HPDE6-E6E7 (cell line): Measurements from ENCODE around the gene SEC14L6.

ENCODE experiments used
- DNase-seq: peaks from one replicate; pipeline ENCODE4 v3.0.0; 2011; ENCODE audit warnings: missing footprints; ENCODE audit errors: extremely low spot score

Gene SEC14L6

DNA sequence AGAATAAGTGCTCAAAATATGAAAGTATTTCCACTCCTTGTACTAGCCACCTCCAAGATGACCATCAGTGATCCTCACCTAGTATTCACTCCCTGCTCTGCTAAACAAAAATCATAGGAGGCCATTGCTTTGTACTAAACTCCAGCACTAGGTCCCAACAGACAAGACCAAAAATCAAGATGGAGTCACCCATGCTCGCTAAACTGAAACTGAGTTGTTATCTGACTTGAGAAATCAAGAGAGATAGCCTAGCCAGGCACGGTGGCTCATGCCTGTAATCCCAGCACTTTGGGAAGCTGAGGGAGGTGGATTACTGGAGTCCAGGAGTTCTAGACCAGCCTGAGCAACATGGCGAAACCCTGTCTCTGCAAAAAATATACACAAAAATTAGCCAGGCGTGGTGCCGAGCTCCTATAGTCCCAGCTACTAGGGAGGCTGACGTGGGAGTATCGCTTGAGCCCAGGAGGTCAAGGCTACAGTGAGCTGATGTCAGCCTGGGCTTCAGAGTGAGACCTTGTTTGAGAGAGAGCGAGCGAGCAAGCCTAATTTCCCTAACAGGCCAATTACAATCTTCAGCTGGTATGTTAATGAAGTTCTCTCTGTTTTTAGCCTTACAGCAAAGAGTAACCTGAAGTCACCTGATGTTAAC is 9.3 kb downstream of the SEC14L6 start:
- no peak for DNase-seq

DNA sequence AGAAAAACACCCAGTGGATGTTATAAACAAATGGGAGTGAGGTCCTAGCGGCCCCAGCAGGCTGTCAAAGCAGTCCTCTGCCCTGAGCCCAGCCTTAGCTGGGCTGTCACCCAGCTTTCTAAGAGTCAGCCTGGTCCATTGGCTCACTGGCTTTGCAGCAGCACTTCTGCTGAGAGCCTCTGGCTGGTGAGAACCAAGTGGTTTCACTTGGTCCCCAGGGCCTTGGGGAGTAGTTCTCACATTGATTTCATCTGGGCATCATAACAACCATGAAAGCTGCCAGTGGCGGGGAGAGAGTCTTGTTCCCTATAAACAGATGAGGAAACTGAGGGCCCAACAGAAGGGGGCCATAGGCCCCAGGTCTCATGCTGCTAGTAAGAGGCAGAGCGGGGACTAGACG is 11.4 kb downstream of the SEC14L6 start:
- no peak for DNase-seq

DNA sequence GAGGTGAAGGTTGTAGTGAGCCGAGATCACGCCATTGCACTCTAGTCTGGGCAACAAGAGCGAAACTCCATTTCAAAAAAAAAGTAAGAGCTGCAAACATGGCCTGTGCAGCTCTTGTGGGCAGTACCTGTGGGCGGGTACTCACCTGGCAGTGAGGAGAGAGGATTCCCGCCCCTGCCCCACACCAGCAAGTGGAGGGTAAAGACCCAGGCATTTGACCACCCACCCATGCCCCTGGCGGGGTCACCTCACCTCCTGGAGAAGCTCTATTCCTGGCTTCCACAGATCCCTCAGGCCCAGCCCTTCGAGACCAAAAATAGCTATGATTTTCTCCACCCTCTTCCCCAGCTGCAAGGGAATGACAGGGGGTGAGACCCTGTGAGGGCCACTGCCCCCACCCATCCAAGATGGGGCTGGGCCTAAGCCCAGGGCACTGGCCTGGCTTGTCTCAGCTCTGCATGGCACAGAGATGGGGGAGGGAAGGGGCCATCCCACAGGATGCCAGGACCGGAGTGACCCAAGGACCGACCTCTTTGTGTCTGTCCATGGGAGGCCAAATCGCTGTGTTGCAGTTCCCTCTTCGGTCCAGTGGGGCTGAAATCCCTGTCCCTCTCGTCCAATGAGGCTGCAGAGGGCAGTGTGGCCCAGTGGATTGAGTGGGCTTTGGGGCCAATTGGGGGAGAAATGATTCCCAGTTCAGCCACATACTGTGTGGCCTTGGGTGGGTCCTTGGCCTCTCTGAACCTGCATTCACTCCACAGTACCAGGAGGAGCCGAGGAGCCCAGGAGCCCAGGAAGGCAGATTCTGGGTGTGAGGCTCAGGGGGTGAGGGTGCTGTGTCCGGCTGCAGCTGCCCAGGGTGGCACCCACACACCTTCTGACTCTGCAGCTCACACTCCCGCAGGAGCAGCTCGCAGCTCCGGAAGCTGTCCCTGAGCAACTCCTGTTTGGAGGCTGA is 14.6 kb downstream of the SEC14L6 start:
- DNase-seq: no peak

DNA sequence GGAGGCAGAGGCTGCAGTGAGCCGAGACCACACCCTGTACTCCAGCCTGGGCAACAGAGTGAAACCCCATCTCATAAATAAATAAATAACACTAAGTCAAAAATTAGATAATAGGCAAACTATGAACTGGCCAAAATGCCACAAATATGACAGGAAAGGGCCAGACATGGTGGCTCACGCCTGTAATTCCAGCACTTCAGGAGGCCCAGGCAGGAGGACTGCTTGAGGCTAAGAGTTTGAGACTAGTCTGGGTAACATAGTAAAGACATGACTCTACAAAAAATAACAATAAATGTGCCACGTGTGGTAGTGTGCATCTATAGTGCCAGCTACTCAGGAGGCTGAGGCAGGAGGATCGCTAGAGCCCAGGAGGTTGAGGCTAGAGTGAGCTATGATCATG is 19.9 kb downstream of the SEC14L6 start:
- no peak for DNase-seq

DNA sequence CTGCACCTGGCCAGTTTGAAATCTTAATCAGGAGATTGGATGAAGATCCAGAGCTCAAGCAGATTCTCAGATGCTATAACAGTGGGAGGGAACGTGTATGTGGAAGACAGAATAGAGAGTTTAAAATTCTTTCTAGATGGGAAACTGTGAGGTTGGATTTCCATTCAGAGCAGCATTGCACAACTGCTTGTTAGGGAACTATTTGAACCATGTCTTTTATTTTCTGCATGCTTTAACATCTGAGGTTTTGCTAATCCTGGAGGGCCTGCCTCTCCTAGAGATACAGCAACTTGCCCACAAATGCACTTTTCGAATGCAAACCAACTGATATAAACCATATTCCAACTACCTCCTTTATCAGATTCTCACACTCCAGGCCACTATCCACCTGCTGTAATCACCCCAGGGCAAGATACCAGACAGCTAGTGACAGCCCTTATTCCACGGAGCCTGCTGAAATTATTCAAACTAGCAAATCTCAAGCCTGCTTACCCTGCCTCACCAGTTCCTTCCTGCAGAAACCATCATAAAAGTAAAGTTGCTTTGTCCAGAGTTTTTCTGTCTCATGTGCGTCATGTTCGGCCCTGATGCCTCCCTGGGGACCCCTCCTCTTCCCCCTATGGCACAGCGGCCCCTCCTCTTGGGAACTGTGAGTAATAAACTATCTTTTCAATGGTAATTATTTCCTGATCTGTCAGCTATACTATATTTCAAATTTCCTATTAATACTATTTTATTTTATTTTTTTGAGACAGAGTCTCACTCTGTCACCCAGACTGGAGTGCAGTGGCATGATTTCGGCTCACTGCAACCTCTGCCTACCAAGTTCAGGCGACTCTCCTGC is 22.7 kb downstream of the SEC14L6 start:
- DNase-seq: no peak

DNA sequence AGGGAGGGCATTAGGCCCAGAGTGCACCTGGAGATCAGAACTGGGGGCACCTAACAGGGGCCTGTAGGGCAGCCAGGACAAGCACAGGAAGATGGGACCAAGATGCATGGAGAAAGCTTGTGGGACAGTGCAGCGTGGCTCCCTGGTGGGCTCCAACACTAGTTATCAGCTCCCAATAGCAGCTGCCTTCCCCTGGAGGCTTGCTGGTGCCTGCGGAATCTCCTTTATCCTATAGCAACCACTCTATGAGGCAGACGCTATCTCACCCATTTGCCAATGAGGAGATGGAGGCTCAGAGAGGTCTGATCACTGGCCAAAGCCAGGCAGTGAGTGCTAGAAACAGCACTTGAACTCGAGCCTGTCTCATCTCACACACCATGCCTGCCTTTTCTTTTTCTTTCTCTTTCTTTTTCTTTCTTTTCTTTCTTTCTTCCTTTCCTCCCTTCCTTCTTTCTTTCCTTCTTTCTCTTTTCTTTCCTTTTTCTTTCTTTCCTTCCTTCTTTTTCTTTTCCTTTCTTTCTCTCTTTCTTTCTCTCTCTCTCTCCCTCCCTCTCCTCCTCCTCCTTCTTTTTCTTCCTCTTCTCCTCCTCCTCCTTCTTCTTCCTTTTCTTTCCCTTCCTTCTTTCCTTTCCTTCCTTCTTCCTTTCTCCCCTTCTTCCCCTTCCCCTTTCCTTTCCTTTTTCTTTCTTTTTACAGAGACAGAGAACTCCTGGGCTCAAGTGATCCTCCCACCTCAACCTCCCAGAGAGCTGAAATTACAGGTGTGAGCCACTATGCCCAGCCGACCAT is 25.0 kb downstream of the SEC14L6 start:
- no peak for DNase-seq

DNA sequence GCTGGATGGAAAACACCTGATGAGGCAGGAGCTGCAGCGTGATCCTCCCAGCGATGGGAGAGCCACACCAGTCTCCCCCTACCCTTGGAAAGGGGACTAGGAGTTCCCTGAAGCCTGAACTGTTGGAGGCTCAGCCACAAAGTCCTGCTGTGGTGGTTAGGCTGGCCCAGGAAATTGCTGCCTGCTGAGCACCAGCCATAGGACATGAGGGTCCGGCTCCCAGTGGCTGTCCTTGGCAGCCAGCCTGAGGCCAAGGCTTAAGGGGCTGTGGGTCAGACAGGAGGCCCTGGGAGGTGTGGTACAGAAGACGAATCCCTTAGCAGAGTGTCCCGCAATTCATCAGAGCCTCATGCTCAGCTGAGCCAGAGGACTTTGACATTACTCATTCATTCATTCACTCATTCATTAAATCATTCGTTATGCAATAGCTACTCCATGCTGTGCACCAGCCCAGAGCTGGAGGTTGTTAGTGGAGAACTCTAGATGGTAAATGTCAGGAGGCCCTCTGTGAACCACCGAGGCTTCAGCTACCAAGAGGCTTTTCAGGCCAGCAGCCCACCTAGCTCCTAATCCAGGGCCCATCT is 26.6 kb downstream of the SEC14L6 start:
- no peak for DNase-seq

DNA sequence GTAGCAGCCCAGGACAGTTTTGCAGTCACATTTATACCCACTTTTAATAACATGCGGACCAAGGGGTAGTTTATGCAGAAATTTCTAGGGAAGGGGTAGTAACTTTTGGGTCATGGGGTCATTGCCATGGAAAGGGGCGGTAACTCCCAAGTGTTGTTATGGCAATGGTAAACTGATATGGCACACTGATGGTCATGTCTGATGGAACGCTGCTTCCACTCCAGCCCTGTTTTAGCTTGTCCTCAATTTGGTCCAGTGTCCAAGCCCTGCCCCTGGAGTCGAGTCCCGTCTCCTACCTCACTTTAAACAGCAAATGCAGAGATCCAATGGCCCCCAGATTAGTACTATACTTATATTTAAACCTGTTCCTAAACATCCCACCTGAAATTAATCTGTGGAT is 29.8 kb downstream of the SEC14L6 start:
- no peak for DNase-seq

DNA sequence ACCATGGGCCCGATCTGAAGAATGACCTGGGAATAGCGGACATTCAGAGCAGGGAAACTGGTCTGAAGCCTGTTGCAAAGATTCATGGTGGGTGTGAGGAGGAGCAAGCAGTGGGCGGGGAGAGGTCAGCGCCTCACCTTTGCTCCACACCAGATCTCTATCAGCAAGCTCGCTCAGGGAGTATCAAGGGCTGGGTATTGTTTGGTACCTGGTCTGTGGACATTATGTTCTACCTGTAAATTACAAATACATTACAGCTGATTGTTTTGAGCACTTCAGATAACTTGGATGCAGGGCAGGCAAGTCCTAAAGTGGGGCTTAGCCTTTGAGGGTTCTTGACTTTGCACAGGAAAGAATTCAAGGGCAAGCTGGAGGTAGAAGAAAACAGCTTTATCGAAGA is 30.3 kb downstream of the SEC14L6 start:
- DNase-seq: no peak

DNA sequence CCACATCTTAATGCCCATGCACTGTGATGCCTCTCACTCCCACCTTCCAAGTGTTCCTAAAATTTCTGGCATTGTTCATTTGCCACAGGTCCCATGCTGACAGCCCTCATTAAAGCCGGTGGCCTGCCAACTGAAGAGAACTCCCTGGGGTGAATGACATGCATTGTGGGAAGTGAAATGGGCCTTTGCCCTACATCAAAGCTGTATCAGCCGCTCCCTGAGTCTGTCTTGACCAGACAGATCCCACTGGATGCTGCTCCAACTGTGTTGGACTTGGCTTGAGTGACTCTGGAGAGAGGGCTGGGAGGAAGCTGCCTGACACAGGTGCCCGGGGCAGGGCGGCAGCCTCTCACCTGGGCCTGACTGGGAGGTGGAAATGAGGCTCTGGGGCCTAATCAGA is 32.3 kb downstream of the SEC14L6 start:
- DNase-seq: no peak

DNA sequence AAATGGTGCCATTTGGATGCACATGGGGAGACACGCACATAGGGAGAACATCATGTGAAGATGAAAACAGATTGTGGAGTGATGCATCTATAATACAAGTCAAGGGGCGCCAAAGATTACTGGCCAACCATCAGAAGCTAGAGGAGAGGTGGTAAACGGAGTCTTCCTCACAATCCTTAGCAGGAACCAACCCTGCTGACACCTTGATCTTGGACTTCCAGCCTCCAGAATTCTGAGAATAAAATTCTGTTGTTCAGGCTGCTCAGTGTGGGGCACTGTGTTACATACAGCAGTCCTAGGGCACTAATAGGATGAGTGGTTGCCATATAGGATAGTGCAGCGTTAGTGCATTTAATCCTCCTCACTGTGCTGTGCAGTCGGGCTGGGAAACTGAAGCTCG is 33.1 kb downstream of the SEC14L6 start:
- DNase-seq: no peak

DNA sequence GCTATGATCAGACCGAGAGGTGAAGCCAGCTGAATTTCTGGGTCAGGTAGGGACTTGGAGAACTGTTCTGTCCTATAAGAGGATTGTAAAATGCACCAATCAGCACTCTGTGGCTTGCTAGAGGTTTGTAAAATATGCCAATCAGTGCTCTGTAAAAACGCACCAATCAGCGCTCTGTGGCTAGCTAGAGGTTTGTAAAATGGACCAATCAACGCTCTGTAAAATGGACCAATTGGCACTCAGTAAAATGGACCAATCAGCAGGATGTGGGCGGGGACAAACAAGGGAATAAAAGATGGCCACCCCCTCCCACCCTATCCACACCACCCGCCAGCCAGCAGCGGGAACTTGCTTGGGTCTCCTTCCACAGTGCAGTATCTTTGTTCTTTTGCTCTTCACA is 34.6 kb downstream of the SEC14L6 start:
- DNase-seq: no peak

DNA sequence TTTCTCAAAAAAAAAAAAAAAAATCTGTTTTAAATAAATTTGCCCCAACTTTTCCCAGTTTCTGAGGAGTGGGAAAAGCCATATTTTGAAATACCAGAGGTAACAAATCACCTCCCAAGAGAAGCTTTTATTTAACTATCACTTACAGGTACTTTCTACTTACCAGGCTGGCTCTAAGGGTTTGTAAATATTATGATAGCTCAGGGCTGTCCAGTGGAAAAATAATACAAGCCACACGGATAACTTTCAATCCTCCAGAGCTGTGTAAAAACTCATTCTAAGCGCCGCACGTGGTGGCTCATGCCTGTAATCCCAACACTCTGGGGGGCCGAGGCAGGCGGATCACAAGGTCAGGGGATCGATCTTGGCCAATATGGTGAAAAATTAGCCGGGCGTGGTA is 35.4 kb downstream of the SEC14L6 start:
- no peak for DNase-seq

DNA sequence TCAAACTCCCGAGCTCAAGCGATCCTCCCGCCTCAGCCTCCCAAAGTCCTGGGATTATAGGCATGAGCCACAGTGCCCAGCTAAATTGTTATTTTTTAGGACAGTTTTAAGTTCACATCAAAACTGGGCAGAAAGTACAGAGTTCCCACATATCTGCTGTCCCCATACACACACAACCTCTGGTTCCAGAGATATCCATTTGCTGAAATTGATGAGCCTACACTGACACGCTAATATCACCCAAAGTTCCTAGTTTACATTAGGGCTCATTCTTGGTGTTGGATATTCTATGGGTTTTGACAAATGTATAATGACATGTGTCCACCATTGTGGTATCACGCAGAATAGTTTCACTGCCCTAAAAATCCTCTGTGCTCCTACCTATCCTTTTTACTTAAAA is 38.3 kb downstream of the SEC14L6 start:
- no peak for DNase-seq

DNA sequence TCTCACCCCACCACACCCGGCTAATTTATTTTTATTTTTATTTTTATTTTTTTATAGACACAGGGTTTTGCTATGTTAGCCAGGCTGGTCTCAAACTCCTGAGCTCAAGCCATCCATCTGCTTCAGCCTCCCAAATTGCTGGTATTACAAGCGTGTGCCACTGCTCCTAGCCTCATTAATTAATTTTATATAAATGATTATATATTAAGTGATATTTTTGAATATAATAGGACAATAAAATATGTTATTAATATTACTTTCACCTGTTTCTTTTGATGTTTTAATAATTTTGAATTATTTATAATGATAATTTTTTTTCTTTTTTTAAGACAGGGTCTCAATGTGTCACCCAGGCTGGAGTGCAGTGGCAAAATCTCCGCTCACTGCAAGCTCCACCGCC is 38.9 kb downstream of the SEC14L6 start:
- DNase-seq: no peak

DNA sequence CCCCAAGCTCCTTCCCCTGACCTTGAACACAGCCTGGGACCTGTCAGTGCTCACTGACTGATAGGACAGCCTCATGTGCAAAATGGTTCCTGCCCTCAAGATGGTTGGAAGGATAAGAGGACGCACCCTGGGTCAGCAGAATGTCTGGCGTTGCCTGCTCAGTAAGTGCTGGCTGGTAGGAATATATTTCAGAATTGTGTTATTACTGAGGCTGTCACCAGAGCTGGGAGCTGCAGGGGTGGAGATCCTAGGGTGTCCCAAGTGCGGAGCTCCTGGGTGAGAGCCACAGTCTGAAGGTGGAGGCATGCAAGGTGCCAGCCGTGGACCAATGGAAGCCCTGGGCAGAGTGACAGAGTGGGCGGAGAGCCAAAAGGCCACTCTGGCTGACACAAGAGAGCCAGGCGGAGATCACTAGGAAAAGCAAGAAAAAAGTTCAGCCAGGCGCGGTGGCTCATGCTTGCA is 40.0 kb downstream of the SEC14L6 start:
- no peak for DNase-seq

DNA sequence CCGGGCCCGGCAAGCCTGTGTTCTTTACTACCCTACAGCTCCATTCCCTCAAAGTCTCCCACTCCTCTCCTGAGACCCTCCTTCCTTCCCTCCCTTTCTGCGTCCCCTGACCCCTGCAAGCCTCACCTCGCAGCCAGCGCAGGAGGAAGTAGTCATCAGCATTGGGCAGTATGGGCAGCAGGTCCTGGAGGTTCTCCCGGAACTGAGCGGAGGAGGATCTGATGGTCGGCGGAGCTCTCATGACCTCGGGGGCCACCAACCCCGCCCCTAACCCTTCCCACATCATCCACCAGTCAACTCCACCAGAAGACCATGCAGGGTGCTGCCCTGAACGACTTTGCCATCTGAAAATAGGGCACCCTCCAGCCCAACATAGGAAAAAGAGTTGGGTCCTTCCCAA is 43.0 kb downstream of the SEC14L6 start:
- DNase-seq: no peak

DNA sequence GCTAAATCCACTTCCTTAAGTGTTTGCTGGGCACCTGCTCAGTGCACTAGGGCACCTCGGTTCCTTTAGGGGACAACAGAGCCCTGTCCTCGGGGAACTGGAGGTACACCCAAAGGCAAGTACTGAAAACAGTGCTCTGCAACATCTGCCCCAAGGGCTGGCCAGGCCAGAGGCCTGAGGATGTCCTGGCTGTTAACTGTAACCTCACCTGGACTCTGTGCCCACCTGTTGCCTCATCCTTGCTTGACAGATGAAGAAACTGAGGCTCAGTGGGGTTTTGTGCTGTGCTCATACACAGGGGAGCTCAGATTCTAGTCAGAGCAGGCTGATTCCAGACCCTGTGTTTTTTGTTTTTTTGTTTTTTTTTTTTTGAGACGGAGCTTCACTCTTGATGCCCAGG is 43.6 kb downstream of the SEC14L6 start:
- DNase-seq: no peak

DNA sequence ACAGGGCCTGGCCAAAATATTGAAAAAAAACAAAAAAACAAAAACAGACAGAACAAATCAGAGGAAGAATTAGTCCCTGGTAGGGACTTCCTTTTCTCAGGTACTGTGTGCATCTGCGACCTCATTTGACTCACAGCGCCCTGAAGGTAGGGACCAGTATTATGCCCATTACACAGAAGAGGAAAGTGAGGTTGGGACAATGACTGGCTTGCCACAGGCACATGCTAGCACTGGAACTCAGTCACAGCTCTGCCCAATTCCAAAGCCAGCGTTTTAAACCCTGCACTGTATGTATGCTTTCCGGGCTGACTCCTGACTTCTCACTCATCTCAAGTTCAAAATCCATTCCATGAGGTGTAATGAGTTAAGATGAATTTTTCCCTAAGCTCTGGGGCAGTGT is 44.4 kb downstream of the SEC14L6 start:
- DNase-seq: no peak

DNA sequence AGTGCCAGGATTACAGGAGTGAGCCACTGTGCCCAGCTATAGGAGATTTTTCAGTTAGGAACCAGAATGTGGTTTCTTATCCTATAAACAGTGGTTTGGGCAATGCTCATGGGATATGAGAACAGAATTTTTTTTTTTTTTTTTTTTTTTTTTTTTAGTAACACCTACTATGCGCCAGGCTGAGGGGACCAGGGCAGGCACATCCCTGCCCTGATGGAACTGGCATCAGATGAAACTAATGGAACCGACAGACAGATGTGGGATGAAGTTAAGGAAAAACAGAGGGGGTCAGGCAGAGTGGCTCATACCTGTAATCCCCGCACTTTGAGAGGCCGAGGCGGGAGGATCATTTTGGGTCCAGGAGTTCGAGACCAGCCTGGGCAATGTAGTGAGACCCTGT is 45.9 kb downstream of the SEC14L6 start:
- DNase-seq: no peak
